Activated naive CD4-positive, alpha-beta T cell treated with Interleukin-2 at 50 U/mL for 16 hours (primary cell): Measurements from ENCODE around the gene RRM1.
"Not testable (repeated sequence)": the region's sequence is repeated elsewhere in the genome, so short reads cannot be mapped to it uniquely, and the experiment has no call there.

Source experiments
- DNase-seq: peaks from one replicate; pipeline ENCODE4 v3.0.0-alpha.2; 2020

RRM1 gene

DNA sequence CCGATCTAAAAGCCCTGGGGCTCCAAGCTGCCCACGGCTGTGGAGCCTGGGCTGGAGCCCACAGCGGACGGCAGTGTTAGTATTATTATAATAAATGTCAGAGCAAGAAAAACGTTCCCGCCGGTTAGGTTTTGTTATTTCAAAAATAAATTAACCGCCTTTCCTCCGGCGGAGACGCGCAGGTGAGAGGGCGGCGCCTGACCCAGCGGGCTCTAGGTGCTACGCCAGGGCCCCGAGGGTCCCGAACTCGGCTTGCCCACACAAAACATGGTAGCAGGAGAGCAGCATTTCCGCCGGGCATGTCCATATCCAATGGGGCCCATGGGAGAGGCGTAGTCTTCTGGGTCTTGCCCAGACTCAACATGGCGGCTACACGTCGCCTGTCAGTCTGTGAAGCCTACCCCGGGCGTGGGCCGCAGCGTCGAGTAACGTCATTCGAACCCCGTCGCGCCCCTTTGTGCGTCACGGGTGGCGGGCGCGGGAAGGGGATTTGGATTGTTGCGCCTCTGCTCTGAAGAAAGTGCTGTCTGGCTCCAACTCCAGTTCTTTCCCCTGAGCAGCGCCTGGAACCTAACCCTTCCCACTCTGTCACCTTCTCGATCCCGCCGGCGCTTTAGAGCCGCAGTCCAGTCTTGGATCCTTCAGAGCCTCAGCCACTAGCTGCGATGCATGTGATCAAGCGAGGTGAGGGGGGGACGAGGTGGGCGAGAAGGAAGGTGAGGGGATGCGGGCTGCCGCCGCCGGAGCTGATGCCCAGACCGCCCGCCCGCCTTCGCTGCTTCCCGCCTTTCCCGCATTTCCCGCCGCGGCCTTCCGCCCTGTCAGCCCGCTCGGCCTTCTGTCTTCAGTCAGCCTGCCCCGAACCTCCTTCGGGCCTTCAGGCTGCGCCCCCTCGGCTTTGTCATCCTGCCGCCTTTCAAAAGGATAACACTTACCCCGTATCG, at the start of gene RRM1:
Gene RRM1 (plus strand): TSS at position 452 of the 944 bp plus-strand sequence. CDS start 214 bp downstream, at position 666.
- DNase-seq = peak; percentile 95

DNA sequence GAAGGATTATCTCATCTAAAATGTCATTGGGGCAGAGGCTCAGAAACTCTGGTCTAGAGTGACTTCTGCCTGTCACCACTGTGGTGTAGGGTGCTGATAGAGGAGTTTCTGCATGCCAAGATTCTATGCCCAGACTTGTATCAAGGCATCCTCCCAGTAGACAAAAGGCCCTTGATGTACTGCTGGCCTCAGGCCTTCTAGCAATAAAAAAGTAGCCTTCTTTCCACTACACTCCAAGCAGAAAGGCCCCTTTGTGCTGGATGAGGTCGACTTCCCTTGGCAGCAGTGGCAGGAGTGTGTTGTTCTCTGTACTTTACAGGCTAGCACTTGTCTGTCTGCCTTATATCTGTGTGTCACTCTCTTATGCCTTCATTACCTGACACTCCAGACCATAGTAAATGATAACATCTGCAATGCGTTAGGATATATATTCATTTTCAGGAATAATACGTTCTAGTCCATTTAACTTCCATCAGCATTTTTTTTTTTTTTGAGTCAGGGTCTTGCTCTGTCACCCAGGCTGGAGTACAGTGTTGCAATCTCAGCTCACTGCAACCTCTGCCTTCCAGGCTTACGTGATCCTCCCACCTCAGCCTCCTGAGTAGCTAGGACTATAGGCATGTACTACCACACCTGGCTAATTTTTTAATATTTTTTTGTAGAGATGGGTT, 49.5 kb upstream of the RRM1 start:
- DNase-seq = no peak

- DNase-seq = no peak
These were observed 46.3 kb upstream of the RRM1 start for GRCh38 chr11:4048340-4048739.

GRCh38 chr11:4049006-4049405, 45.6 kb upstream of the RRM1 start:
- no peak for DNase-seq

GRCh38 chr11:4050138-4050537, 44.5 kb upstream of the RRM1 start:
- DNase-seq = no peak

DNA sequence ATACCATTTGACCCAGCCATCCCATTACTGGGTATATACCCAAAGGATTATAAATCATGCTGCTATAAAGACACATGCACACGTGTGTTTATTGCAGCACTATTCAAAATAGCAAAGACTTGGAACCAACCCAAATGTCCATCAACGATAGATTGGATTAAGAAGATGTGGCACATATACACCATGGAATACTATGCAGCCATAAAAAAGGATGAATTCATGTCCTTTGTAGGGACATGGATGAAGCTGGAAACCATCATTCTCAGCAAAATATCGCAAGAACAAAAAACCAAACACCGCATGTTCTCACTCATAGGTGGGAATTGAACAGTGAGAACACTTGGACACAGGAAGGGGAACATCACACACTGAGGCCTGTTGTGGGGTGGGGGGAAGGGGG, 41.4 kb upstream of the RRM1 start:
- not testable (repeated sequence) for DNase-seq

DNA sequence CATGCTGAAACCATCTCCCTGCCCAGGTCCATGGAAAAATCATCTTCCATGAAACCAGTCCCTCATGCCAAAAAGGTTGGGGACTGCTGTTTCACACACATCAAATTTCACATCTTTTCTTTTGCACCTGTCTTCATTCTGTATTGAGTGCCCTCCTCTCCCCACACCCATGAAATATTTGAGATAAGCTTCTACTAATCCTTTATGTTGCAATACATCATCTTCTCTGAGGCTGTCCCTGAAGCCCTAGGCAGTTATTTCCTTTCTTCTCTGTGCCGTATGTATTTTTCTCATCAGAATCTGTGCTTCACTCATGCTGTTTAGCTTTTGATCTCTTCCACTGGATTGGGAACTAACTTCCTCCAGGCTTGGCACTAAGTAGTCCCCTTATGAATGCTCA, 40.0 kb upstream of the RRM1 start:
- DNase-seq = no peak

DNA sequence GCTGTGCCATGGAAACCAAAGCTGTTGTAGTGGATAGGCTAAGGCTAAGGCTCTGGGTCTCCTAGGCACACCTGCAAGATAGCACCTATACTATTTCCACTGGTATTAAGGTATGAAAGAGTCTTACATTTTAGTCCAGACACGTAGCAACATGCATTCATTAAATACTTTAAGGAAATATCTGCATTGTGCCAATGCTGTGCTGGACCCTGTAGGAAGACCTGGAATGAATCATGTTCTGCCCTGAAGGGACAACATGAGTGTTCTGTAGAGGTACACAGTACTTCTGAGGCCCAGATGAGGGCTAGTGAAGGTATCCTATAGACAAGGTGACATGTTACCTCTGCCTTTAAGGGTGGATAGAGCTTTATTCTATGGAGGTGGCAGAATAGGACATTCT, 35.2 kb upstream of the RRM1 start:
- no peak for DNase-seq

DNA sequence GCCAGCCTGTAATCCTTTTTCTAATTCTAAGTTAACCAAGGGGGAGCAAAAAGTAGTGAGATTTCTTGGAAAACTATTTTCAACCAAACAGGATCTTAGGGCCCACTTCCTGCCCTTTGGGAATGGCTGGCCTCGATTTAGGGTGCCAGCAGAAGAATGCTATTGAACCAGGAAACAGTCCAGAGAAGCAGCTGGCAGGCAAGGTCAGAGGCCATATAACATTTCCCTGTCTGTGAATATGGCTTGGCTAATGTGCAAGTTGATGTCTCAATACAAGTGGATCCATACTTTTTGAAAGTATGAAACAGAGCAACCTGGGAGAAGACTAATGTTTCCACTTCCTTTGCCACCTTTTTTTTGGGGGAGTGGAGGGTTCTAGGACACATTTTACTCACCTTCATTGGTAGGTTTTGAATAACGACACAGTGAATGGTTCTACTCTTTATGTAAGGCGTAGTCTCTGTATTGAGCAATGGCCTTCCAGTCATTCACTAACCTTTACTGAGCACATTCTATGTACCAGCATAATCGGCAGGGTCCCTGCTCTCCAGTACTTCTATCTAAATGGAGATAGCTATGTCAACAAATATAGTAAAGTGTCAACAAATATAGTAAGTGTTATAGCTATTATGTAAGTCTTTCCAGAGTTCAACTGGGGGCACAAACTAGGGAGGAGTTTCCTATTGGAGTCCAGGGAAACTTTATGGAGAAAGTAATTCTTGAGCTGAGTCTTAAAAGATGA, 34.2 kb upstream of the RRM1 start:
- DNase-seq = no peak

DNA sequence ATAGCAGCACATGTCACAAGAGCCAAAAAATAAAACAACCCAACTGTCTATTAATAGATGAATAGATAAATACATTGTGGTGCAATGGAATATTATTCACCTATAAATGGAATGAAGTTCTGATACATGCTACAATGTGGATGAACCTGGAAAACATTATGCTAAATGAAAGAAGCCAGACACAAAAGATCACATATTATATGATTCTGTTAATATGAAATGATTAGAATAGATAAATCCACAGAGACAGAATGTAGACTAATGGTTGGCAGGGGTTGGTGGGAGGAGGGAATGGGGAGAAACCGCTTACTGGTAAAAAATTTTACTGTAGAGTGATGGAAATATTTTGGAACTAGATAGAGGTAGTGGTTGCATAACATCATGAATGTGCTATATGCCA, 32.9 kb upstream of the RRM1 start:
- no peak for DNase-seq

DNA sequence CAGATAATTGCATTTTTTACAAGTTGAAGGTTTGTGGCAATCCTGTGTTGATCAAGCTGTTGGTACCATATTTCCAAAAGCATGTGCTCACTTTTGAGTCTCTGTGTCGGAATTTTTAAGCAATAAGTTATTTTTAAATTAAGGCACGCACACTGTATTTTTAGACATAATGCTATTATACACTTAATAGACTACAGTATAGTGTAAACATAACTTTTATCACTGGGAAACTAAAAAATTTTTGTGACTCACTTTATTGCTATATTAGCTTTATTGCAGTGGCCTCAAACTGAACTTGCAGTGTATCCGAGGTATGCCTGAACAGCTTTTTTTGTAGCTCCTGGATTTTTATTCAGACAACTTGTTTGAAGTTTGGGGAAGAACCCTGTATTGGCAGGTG, 31.3 kb upstream of the RRM1 start:
- no peak for DNase-seq

DNA sequence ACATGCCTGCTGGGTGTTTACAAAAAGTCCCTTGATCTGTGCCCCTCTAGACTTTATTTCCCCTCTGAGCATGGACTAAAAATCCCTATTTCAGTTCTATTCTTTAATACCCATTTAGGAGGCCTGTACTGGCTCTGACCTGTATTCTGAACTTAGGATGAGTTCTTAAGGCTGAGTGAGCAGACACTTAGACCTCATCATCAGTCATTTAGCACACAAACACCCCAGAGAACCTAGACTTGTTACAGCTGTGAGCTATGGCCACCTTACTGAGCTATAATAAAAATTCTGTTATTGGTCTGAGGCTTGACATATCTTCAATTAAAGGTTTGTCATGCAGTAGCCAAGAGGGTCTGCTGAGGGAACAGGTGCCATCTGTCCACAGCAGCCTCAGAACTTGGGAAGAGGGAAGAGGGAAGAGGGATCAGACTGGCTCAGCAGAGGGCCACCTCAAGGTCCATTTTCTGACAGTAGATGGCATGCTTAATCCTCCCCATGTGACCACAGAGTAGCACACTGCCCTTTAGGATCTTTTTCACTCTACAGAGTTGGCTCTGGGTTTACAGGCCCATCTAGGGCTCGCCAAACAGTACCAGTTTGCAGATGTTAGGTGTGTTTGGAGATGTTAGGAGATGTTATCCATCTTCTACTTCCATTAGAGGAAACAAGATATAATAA, 30.2 kb upstream of the RRM1 start:
- no peak for DNase-seq

- DNase-seq = no peak
These were observed 29.5 kb upstream of the RRM1 start for GRCh38 chr11:4065086-4065485.

DNA sequence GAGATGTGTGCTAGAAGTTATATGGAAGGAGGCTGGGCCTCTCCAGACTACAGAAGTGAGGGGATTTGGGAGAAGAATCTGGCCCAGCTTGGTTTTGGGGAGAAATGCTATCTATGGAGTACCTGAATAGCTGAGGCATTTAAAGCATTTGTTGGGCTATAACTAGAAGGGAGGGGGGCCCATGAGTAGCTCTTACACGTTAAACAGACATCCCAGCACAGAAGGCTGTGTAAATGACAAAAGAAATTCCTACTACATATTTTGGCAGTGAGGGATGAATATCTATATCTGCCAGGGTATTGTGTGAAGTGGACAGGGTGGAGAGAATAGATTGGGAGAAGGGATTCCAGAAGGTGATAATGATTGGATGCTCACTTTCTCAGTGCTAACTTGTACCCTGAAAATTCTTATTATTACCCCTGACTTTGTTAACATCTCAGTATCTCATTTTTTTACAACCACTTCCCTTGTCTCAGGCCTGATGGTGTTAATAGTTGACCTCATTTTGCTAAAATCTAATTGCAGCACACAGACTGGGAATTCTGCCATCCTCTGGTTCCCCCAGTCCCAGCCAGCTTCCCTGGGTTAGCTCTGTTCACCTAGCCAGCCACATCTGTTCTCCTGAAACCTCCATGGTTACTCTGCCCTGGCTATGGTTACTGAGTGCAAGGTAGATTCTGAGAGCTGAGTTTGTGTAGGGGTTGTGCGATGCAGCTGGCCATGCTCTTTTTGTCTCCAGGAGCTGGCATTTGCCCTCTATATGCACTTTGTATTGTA, 28.8 kb upstream of the RRM1 start:
- no peak for DNase-seq

- no peak for DNase-seq
These were observed 27.7 kb upstream of the RRM1 start for GRCh38 chr11:4066910-4067309.

- DNase-seq = no peak
These were observed 25.6 kb upstream of the RRM1 start for GRCh38 chr11:4068962-4069361.

- no peak for DNase-seq
These were observed 23.3 kb upstream of the RRM1 start for GRCh38 chr11:4071325-4071724.

DNA sequence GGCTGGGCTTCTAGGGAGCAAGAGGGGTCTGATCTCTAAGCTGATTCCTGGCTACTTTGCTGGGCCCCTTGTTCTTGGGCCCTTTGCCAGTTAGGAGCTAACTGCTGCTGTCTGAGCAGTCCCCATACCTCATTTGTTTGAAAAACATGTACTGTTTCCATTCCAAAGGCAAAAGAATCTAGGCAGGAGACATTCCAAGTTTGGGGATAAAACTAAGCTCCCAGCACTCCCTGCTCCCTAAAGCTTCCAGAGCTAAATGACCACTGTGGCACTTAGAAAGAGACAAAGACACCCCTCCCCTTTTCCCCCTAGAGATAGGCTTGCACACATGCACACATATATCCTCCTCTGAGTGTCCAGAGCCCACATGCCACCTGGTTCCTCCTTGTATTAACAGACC, 22.7 kb upstream of the RRM1 start:
- no peak for DNase-seq

- DNase-seq = peak; percentile 34
These were observed 21.8 kb upstream of the RRM1 start for GRCh38 chr11:4072668-4073285.

- no peak for DNase-seq
These were observed 20.3 kb upstream of the RRM1 start for GRCh38 chr11:4074266-4074665.

DNA sequence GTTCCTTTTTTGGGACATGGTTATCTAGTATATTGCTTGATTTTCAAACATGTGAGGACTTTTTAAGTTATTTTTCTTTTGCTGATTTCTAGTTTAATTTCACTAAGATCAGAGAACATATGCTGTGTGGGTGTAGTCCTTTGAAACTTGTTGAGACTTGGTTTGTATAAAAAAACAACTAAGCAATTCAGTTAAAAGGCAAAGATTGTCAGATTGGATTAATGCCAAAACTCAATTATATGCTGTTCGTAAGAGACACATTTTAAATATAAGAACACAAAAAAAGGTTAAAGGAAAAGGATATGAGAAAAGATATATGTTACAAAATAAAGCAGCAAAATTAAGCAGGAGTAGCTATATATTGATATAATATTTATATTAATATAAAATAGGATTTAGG, 17.8 kb upstream of the RRM1 start:
- DNase-seq = no peak

GRCh38 chr11:4083198-4083597, 11.4 kb upstream of the RRM1 start:
- DNase-seq = no peak
